HCT116 (cell line): ENCODE data around the gene ATF7.

Experiments used
- EGR1 ChIP-seq: IDR thresholded peaks from 2 replicates; pipeline ENCODE4 v1.6.1; 2012; ENCODE audit warnings: low read depth
- EZH2 ChIP-seq: fragments of 200-600 bp; sonication (generic); IDR thresholded peaks from 2 replicates; pipeline ENCODE4 v1.6.1; 2017; ENCODE audit warnings: antibody characterized with exemption, mixed run types
- JUND ChIP-seq: IDR thresholded peaks from 2 replicates; pipeline ENCODE4 v1.6.1; 2012
- POLR2A ChIP-seq: IDR thresholded peaks from 2 replicates; pipeline ENCODE4 v1.7.0; 2011; ENCODE audit warnings: borderline replicate concordance; ENCODE audit not compliant: insufficient read depth, insufficient read length; ENCODE audit errors: extremely low read depth
- RAD21 ChIP-seq: IDR thresholded peaks from 2 replicates; pipeline ENCODE4 v1.6.1; 2012; ENCODE audit warnings: low read depth, mild to moderate bottlenecking
- SRF ChIP-seq: IDR thresholded peaks from 2 replicates; pipeline ENCODE4 v1.6.1; 2012; ENCODE audit warnings: low read depth
- YY1 ChIP-seq: IDR thresholded peaks from 2 replicates; pipeline ENCODE4 v1.6.1; 2011; ENCODE audit warnings: low read length, low read depth, moderate library complexity, mild to moderate bottlenecking; ENCODE audit not compliant: insufficient replicate concordance; ENCODE audit errors: extremely low read depth
- ZNF274 ChIP-seq: fragments of 200-500 bp; sonication (Bioruptor generic); IDR thresholded peaks from 2 replicates; pipeline ENCODE4 v1.6.1; 2014; ENCODE audit warnings: mild to moderate bottlenecking, low read depth, low read length, inconsistent platforms
- TF ChIP-seq, protein P1 (sequence below): IDR thresholded peaks from 2 replicates; pipeline ENCODE4 v1.6.1; 2012
- TF ChIP-seq, protein P2 (sequence below), 3 experiments: fragments of 200-600 bp in 1 of 3; sonication (generic) in 1 of 3; IDR thresholded peaks in 2 of 3; conservative IDR thresholded peaks in 1 of 3; 2 replicates each; pipeline ENCODE4 v1.5.1; 2012 to 2017; ENCODE audit warnings: low read depth in 2 of 3, low read length in 2 of 3, antibody characterized with exemption in 1 of 3, borderline replicate concordance in 1 of 3, control low read depth in 1 of 3, mild to moderate bottlenecking in 1 of 3, mixed read lengths in 1 of 3, mixed run types in 1 of 3, moderate library complexity in 1 of 3; ENCODE audit not compliant: insufficient read depth in 1 of 3

DNA sequence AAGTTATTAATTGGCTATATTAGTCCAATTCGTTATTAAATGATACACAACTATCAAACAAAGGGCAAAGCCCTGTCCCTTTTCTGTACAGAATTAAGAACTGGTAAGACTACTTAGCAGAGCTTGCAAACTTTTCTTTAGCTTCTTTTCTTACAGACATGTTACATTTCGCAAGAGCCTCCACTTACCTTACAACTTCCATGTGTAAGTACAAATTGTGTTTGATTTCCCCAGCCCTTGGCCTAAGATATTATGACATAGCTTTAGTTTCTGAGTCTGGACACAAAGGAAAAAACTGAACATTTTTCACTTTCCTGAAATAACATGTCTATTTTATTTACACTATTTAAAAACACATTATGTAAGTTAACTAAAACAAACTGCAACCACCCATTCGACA is 1.7 kb downstream of the ATF7 start:
- no peak for TF ChIP-seq EZH2
- no peak for TF ChIP-seq RAD21
- no peak for TF ChIP-seq ZNF274
- TF ChIP-seq, protein P1, sequence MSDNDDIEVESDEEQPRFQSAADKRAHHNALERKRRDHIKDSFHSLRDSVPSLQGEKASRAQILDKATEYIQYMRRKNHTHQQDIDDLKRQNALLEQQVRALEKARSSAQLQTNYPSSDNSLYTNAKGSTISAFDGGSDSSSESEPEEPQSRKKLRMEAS, result no peak
- no peak for TF ChIP-seq SRF
- TF ChIP-seq YY1, result no peak
- TF ChIP-seq, protein P2, sequence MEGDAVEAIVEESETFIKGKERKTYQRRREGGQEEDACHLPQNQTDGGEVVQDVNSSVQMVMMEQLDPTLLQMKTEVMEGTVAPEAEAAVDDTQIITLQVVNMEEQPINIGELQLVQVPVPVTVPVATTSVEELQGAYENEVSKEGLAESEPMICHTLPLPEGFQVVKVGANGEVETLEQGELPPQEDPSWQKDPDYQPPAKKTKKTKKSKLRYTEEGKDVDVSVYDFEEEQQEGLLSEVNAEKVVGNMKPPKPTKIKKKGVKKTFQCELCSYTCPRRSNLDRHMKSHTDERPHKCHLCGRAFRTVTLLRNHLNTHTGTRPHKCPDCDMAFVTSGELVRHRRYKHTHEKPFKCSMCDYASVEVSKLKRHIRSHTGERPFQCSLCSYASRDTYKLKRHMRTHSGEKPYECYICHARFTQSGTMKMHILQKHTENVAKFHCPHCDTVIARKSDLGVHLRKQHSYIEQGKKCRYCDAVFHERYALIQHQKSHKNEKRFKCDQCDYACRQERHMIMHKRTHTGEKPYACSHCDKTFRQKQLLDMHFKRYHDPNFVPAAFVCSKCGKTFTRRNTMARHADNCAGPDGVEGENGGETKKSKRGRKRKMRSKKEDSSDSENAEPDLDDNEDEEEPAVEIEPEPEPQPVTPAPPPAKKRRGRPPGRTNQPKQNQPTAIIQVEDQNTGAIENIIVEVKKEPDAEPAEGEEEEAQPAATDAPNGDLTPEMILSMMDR (IDR thresholded peaks at IDR 0.05 in 2 of 3, conservative IDR thresholded peaks at IDR 0.05 in 1 of 3; ENCODE audit: borderline replicate concordance in 1 of 3, insufficient read depth in 1 of 3, low read depth in 2 of 3, low read length in 2 of 3), result no peak
- no peak for TF ChIP-seq EGR1
- no peak for TF ChIP-seq POLR2A
- TF ChIP-seq JUND, result no peak
